ENCODE measurements around the gene SLC39A5. TPM values are rescaled to one million over a fixed set of nuclear protein-coding genes. Genes with fewer than 3 reads are reported as not detected.

The SLC39A5 gene
- total and polyA plus RNA-seq, 4 donors: 125 to 195 (median 142) TPM

GRCh38 chr12:56205445-56205844 is 24.4 kb upstream of the SLC39A5 start:
- DNase-seq (ENCODE audit: low spot score): no peak
- Histone ChIP-seq H3K36me3 (ENCODE audit: control insufficient read depth in 4 of 4, insufficient read depth in 3 of 4, low read depth in 1 of 4, low read length in 3 of 4) (peaks cover 8 to 46% (median 32%) of the 10 kb centered on the region in 4 donors), H3K4me3 (ENCODE audit: low read depth in 1 of 3, low read length in 3 of 3) (no peak overlapping the region), H3K9ac (ENCODE audit: low read depth in 1 of 2, low read length in 2 of 2) (no peak overlapping the region), H3K27me3 (ENCODE audit: control insufficient read depth in 4 of 4, insufficient read depth in 4 of 4, low read length in 3 of 4) (no peaks in the 10 kb centered on the region), H3K27ac (ENCODE audit: low read depth in 1 of 2, low read length in 2 of 2) (no peak overlapping the region), H3K9me3 (ENCODE audit: control insufficient read depth in 4 of 4, low read length in 3 of 4) (no peaks in the 10 kb centered on the region), H3K4me1 (ENCODE audit: control insufficient read depth in 4 of 4, insufficient read depth in 4 of 4, low read length in 3 of 4) (peaks cover 0 to 7% (median 2%) of the 10 kb centered on the region in 4 donors)
- TF ChIP-seq JUND (IDR thresholded peaks at IDR 0.05): no peak
- TF ChIP-seq RAD21 (IDR thresholded peaks at IDR 0.05): no peak
- no peak for TF ChIP-seq YY1 (IDR thresholded peaks at IDR 0.05)
- TF ChIP-seq ZBTB33 (IDR thresholded peaks at IDR 0.05): no peak

- no peaks in the 10 kb centered on the region for H3K9me3 ChIP-seq (ENCODE audit: control insufficient read depth in 4 of 4, low read length in 3 of 4)
- peak; percentile 70 for DNase-seq (ENCODE audit: low spot score)
- no peaks in the 10 kb centered on the region for H3K27me3 ChIP-seq (ENCODE audit: control insufficient read depth in 4 of 4, insufficient read depth in 4 of 4, low read length in 3 of 4)
- H3K4me3 ChIP-seq (ENCODE audit: low read depth in 1 of 3, low read length in 3 of 3): no peak overlapping the region
- peak overlapping the region in 1 of 2 donors; percentile 7 for H3K27ac ChIP-seq (ENCODE audit: low read depth in 1 of 2, low read length in 2 of 2)
- no peak overlapping the region for H3K9ac ChIP-seq (ENCODE audit: low read depth in 1 of 2, low read length in 2 of 2)
- WGBS: 66% methylated on average over 14 of the region's 14 CpGs
- peaks cover 0 to 7% (median 2%) of the 10 kb centered on the region in 4 donors for H3K4me1 ChIP-seq (ENCODE audit: control insufficient read depth in 4 of 4, insufficient read depth in 4 of 4, low read length in 3 of 4)
- TF ChIP-seq RAD21 (IDR thresholded peaks at IDR 0.05) (peak; percentile 73 to 88), FOXA2 (IDR thresholded peaks at IDR 0.05) (no peak), RXRA (IDR thresholded peaks at IDR 0.05) (peak in 1 of 2 donors; percentile 15), CTCF (IDR thresholded peaks at IDR 0.05; ENCODE audit: low read depth, low read length, missing input control) (peak; percentile 55)
- H3K36me3 ChIP-seq (ENCODE audit: control insufficient read depth in 4 of 4, insufficient read depth in 3 of 4, low read depth in 1 of 4, low read length in 3 of 4): peaks cover 8 to 48% (median 35%) of the 10 kb centered on the region in 4 donors
Observed at GRCh38 chr12:56206452-56207166, 23.2 kb upstream of the SLC39A5 start.

GRCh38 chr12:56208006-56208405 is 21.8 kb upstream of the SLC39A5 start:
- TF ChIP-seq MAX (IDR thresholded peaks at IDR 0.05) (no peak), CTCF (IDR thresholded peaks at IDR 0.05; ENCODE audit: low read depth, low read length, missing input control) (no peak), RAD21 (IDR thresholded peaks at IDR 0.05) (no peak), RXRA (IDR thresholded peaks at IDR 0.05) (no peak), HNF4G (IDR thresholded peaks at IDR 0.05) (no peak), FOXA2 (IDR thresholded peaks at IDR 0.05) (no peak)
- no peak for DNase-seq (ENCODE audit: low spot score)

More at GRCh38 chr12:56208006-56208405, 21.8 kb upstream of the SLC39A5 start:
- Histone ChIP-seq H3K36me3 (ENCODE audit: control insufficient read depth in 4 of 4, insufficient read depth in 3 of 4, low read depth in 1 of 4, low read length in 3 of 4) (peaks cover 8 to 57% (median 46%) of the 10 kb centered on the region in 4 donors), H3K9ac (ENCODE audit: low read depth in 1 of 2, low read length in 2 of 2) (no peak overlapping the region), H3K4me3 (ENCODE audit: low read depth in 1 of 3, low read length in 3 of 3) (no peak overlapping the region), H3K9me3 (ENCODE audit: control insufficient read depth in 4 of 4, low read length in 3 of 4) (no peaks in the 10 kb centered on the region), H3K27ac (ENCODE audit: low read depth in 1 of 2, low read length in 2 of 2) (no peak overlapping the region), H3K27me3 (ENCODE audit: control insufficient read depth in 4 of 4, insufficient read depth in 4 of 4, low read length in 3 of 4) (no peaks in the 10 kb centered on the region), H3K4me1 (ENCODE audit: control insufficient read depth in 4 of 4, insufficient read depth in 4 of 4, low read length in 3 of 4) (peaks cover 0 to 4% (median 0%) of the 10 kb centered on the region in 4 donors)
- WGBS: 95% methylated on average over 6 of the region's 6 CpGs

Data from liver (tissue), 9 donors.